HL-60 (cell line): ENCODE data around the gene MOCS1.

Source experiments
- CTCF ChIP-seq: IDR thresholded peaks from one replicate; pipeline ENCODE4 v1.5.1; 2011; ENCODE audit warnings: low read length, control low read depth, inconsistent platforms; ENCODE audit not compliant: insufficient read depth
- GABPA ChIP-seq: IDR thresholded peaks from 2 replicates; pipeline ENCODE4 v1.6.1; 2012; ENCODE audit warnings: low read depth
- POLR2AphosphoS5 ChIP-seq: IDR thresholded peaks from 2 replicates; pipeline ENCODE4 v1.6.1; 2012; ENCODE audit warnings: low read depth
- REST ChIP-seq: IDR thresholded peaks from 2 replicates; pipeline ENCODE4 v1.6.1; 2012; ENCODE audit warnings: low read depth; ENCODE audit not compliant: insufficient replicate concordance
- SPI1 ChIP-seq: IDR thresholded peaks from 2 replicates; pipeline ENCODE4 v1.6.1; 2012; ENCODE audit warnings: low read depth, mild to moderate bottlenecking, borderline replicate concordance

- TF ChIP-seq POLR2AphosphoS5 (no peak), CTCF (no peak), SPI1 (no peak), REST (no peak), GABPA (no peak)
These were observed 34.5 kb downstream of the MOCS1 start for GRCh38 chr6:39899554-39900295.
